ENCODE results near the gene TRAPPC2B.

The TRAPPC2B gene

GRCh38 chr19:57320180-57321084, 42.9 kb upstream of the TRAPPC2B start, which contains the start of gene ZNF543:
ZNF543 (plus strand) TSS chr19:57320472; CDS start chr19:57320854, 382 bp downstream.
- H3K79me2 ChIP-seq (ENCODE audit: low read length) = peaks cover 35% of the 10 kb centered on the region
- peaks cover 11% of the 10 kb centered on the region for H4K20me1 ChIP-seq (ENCODE audit: insufficient read depth, low read length)
- peak within 1 kb of the TSS; percentile 56 for H3K27ac ChIP-seq (ENCODE audit: low read length)
- H3K27me3 ChIP-seq (ENCODE audit: low read depth, low read length) = peaks cover 7% of the 10 kb centered on the region; the same call in 1 of the 2 replicates
- peak within 1 kb of the TSS; percentile 84 for H3K4me3 ChIP-seq (ENCODE audit: low read length)
- TF ChIP-seq CTCF (IDR thresholded peaks at IDR 0.05; ENCODE audit: low read depth, low read length) (no peak), EZH2phosphoT487 (IDR thresholded peaks at IDR 0.05; ENCODE audit: low read depth) (no peak)
- H3K9me3 ChIP-seq (ENCODE audit: insufficient read depth, low read length) = no peaks in the 10 kb centered on the region
- peak within 1 kb of the TSS; percentile 100 for H3K4me2 ChIP-seq (ENCODE audit: low read length)
- H3K9ac ChIP-seq (ENCODE audit: low read length) = peak within 1 kb of the TSS; percentile 87
- peak within 1 kb of the TSS; percentile 75; the same call in 1 of the 2 replicates for H2AFZ ChIP-seq (ENCODE audit: low read depth, low read length)
- peaks cover 16% of the 10 kb centered on the region for H3K4me1 ChIP-seq (ENCODE audit: low read length)
- H3K36me3 ChIP-seq (replicated peaks; ENCODE audit: low read depth, low read length) = peaks cover 18% of the 10 kb centered on the region

GRCh38 chr19:57321116-57321515, 42.2 kb upstream of the TRAPPC2B start:
- peak overlapping the region; percentile 100 for H3K4me2 ChIP-seq (ENCODE audit: low read length)
- H3K36me3 ChIP-seq (replicated peaks; ENCODE audit: low read depth, low read length) = peaks cover 24% of the 10 kb centered on the region

GRCh38 chr19:57321751-57322150, 41.6 kb upstream of the TRAPPC2B start:
- peak overlapping the region; percentile 100 for H3K4me2 ChIP-seq (ENCODE audit: low read length)
- peak overlapping the region; percentile 87 for H3K9ac ChIP-seq (ENCODE audit: low read length)
- H3K9me3 ChIP-seq (ENCODE audit: insufficient read depth, low read length) = no peaks in the 10 kb centered on the region
- peaks cover 16% of the 10 kb centered on the region for H3K4me1 ChIP-seq (ENCODE audit: low read length)
- H2AFZ ChIP-seq (ENCODE audit: low read depth, low read length) = no peak overlapping the region
- H3K4me3 ChIP-seq (ENCODE audit: low read length) = peak overlapping the region; percentile 84
- H4K20me1 ChIP-seq (ENCODE audit: insufficient read depth, low read length) = peaks cover 11% of the 10 kb centered on the region
- H3K36me3 ChIP-seq (replicated peaks; ENCODE audit: low read depth, low read length) = peaks cover 29% of the 10 kb centered on the region
- no peak overlapping the region for H3K27ac ChIP-seq (ENCODE audit: low read length)
- TF ChIP-seq EZH2phosphoT487 (IDR thresholded peaks at IDR 0.05; ENCODE audit: low read depth) = no peak
- no peak for TF ChIP-seq CTCF (IDR thresholded peaks at IDR 0.05; ENCODE audit: low read depth, low read length)
- H3K27me3 ChIP-seq (ENCODE audit: low read depth, low read length) = no peaks in the 10 kb centered on the region
- peaks cover 40% of the 10 kb centered on the region for H3K79me2 ChIP-seq (ENCODE audit: low read length)

More at GRCh38 chr19:57321116-57321515, 42.2 kb upstream of the TRAPPC2B start:
- Histone ChIP-seq H2AFZ (ENCODE audit: low read depth, low read length) (no peak overlapping the region), H3K9ac (ENCODE audit: low read length) (peak overlapping the region; percentile 87), H3K27me3 (ENCODE audit: low read depth, low read length) (peaks cover 2% of the 10 kb centered on the region; the same call in 1 of the 2 replicates), H4K20me1 (ENCODE audit: insufficient read depth, low read length) (peaks cover 11% of the 10 kb centered on the region), H3K4me3 (ENCODE audit: low read length) (peak overlapping the region; percentile 84), H3K4me1 (ENCODE audit: low read length) (peaks cover 16% of the 10 kb centered on the region), H3K9me3 (ENCODE audit: insufficient read depth, low read length) (no peaks in the 10 kb centered on the region), H3K79me2 (ENCODE audit: low read length) (peaks cover 40% of the 10 kb centered on the region), H3K27ac (ENCODE audit: low read length) (0 out of 2 replicates have a peak overlapping the region, but pooled peaks have one; percentile 34)
- TF ChIP-seq EZH2phosphoT487 (IDR thresholded peaks at IDR 0.05; ENCODE audit: low read depth) (no peak), CTCF (IDR thresholded peaks at IDR 0.05; ENCODE audit: low read depth, low read length) (no peak)

- Histone ChIP-seq H2AFZ (ENCODE audit: low read depth, low read length) (no peak overlapping the region), H3K9me3 (ENCODE audit: insufficient read depth, low read length) (no peaks in the 10 kb centered on the region), H3K27me3 (ENCODE audit: low read depth, low read length) (no peaks in the 10 kb centered on the region), H3K9ac (ENCODE audit: low read length) (no peak overlapping the region), H3K4me1 (ENCODE audit: low read length) (peaks cover 12% of the 10 kb centered on the region), H3K4me2 (ENCODE audit: low read length) (no peak overlapping the region), H3K79me2 (ENCODE audit: low read length) (peaks cover 52% of the 10 kb centered on the region), H3K27ac (ENCODE audit: low read length) (no peak overlapping the region), H3K4me3 (ENCODE audit: low read length) (no peak overlapping the region), H4K20me1 (ENCODE audit: insufficient read depth, low read length) (peaks cover 14% of the 10 kb centered on the region), H3K36me3 (replicated peaks; ENCODE audit: low read depth, low read length) (peaks cover 56% of the 10 kb centered on the region)
- TF ChIP-seq EZH2phosphoT487 (IDR thresholded peaks at IDR 0.05; ENCODE audit: low read depth) (no peak), CTCF (IDR thresholded peaks at IDR 0.05; ENCODE audit: low read depth, low read length) (no peak)
These were observed 38.4 kb upstream of the TRAPPC2B start for GRCh38 chr19:57324992-57325391.

All from OCI-LY3 (cell line).